IPS-20b (cell line): Measurements from ENCODE around the gene RGS9.
A peak's percentile ranks its signal among the peaks of the same experiment; 100 is the strongest.

Experiments used
- H3K27ac ChIP-seq: one replicate; pipeline ENCODE4 v1.5.1; 2013; ENCODE audit warnings: low read length
- H3K27me3 ChIP-seq: 2 replicates; pipeline ENCODE4 v1.6.1; 2013; ENCODE audit warnings: mild to moderate bottlenecking, low read length, inconsistent platforms; ENCODE audit not compliant: insufficient read depth
- H3K36me3 ChIP-seq: 2 replicates; pipeline ENCODE4 v1.6.1; 2013; ENCODE audit warnings: low read depth, mild to moderate bottlenecking, inconsistent platforms, low read length, moderate library complexity; ENCODE audit not compliant: insufficient read depth
- H3K4me1 ChIP-seq: 2 replicates; pipeline ENCODE4 v1.6.1; 2013; ENCODE audit warnings: mild to moderate bottlenecking, control low read depth, inconsistent platforms, low read length, moderate library complexity; ENCODE audit not compliant: insufficient read depth
- H3K4me3 ChIP-seq: 2 replicates; pipeline ENCODE4 v1.5.1; 2013; ENCODE audit warnings: mild to moderate bottlenecking, low read length, inconsistent platforms
- H3K9ac ChIP-seq: 2 replicates; pipeline ENCODE4 v1.6.1; 2013; ENCODE audit warnings: low read depth, mild to moderate bottlenecking, inconsistent platforms, low read length, moderate library complexity
- H3K9me3 ChIP-seq: 2 replicates; pipeline ENCODE4 v1.6.1; 2013; ENCODE audit warnings: mild to moderate bottlenecking, low read depth, low read length, inconsistent platforms; ENCODE audit not compliant: insufficient read depth

RGS9 gene

DNA sequence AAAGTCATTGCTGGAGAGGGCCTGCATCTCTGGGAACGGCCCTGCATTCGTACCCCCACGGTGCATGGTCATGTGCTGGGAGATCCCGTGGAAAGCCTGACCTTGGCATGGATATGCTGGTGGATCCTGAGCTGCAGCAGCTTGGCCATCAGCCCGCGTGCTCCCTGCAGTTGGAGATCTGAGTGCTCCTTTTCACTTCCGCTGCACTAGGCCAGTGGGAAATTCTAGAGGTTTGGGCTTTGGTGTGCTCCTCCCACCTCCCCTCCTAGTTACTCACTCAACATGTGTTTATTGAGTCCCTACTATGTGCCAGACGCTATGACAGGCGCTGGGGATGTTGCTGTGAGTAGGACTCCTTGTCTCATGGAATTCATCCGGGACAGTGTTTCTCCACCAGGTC is 91.1 kb downstream of the RGS9 start:
- Histone ChIP-seq H3K9ac (no peak overlapping the region), H3K27ac (no peak overlapping the region), H3K9me3 (no peaks in the 10 kb centered on the region), H3K27me3 (no peaks in the 10 kb centered on the region), H3K4me1 (peaks cover 3% of the 10 kb centered on the region; the same call in 1 of the 2 replicates), H3K4me3 (no peak overlapping the region), H3K36me3 (no peaks in the 10 kb centered on the region)

DNA sequence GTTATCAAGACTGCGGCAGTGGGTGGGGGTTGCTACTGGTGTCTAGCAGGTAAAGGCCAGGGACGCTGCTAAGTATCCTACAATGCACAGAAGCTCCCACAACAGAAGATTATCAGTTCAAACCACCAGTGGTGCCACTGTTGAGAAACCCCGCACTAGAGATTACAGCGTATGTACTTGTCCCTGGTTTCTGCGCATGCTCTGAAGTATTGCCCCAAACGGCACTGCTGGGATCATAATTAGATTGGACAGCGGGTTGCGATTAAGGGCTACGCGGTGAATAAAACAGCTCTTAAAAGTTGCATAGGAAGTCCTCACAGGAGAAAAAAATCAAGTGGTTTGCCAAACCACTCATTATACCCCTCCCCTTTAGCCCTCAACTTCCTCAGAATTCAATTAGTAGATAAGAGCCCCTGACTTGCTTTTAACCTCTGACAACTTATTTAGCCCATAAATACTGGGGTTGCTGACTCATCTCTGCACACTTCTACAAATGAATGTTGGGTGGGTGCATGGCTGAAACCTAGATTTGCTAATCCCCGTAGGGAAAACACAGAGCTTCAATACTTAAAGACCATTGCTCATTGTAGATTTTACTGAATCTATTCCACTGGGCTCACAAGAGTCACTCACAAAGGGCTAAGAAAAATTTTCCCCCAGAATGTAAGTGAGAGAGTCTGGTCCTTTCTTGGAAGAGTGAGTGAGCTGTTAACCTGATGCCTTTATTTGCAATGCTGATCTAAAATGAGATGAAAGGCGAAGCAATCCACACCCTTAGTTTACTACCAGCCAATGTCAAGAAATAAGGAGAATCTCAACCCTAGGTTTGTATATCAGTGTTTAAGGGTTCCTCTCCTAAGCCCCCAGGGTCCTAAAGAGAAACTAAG is 91.8 kb downstream of the RGS9 start:
- Histone ChIP-seq H3K9ac (no peak overlapping the region), H3K4me3 (no peak overlapping the region), H3K4me1 (peaks cover 3% of the 10 kb centered on the region; the same call in 1 of the 2 replicates)

DNA sequence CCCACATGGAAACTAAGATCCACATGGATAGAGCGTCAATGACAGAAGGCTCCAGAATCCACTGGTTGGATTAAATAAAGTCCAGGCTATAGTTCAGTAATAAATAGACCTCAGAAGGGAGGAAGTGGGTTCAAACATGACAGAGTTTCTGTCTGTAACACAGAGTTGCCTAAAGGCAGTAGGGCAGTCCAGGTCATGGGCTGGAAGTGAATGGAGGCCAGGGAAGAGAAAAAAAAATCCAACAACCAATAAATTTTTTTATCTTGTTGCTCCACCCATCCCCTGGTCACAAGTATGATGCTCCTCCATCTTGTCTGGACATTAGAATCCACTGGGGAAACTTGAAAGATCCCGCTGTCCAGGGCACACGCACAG is 92.4 kb downstream of the RGS9 start:
- Histone ChIP-seq H3K36me3 (no peaks in the 10 kb centered on the region), H3K9me3 (no peaks in the 10 kb centered on the region), H3K9ac (no peak overlapping the region), H3K4me1 (peaks cover 3% of the 10 kb centered on the region; the same call in 1 of the 2 replicates), H3K27ac (no peak overlapping the region), H3K4me3 (no peak overlapping the region), H3K27me3 (no peaks in the 10 kb centered on the region)

More for the DNA sequence above, 91.8 kb downstream of the RGS9 start:
- Histone ChIP-seq H3K36me3 (no peaks in the 10 kb centered on the region), H3K27me3 (no peaks in the 10 kb centered on the region), H3K9me3 (no peaks in the 10 kb centered on the region), H3K27ac (no peak overlapping the region)

DNA sequence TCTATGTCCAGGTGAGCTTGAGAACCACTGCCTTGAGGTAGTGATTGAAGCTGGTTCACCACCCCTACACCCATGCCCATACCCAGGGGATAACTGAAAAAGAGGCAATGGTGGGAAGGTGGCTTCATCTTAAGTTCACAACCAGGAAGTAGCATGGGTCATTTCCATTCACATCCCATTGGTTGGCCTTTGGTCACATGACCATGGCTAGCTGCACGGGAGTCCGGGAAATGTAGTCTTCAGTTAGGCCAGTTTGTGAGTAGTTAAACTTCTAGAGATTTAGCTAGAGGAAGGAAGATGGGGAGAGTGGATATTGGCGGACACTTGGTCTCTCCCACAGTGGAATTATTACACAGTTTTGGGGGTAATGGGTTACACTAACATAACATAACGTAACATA is 92.9 kb downstream of the RGS9 start:
- Histone ChIP-seq H3K27me3 (no peaks in the 10 kb centered on the region), H3K4me3 (no peak overlapping the region), H3K27ac (no peak overlapping the region), H3K36me3 (no peaks in the 10 kb centered on the region), H3K9ac (no peak overlapping the region), H3K4me1 (peaks cover 3% of the 10 kb centered on the region; the same call in 1 of the 2 replicates), H3K9me3 (no peaks in the 10 kb centered on the region)

DNA sequence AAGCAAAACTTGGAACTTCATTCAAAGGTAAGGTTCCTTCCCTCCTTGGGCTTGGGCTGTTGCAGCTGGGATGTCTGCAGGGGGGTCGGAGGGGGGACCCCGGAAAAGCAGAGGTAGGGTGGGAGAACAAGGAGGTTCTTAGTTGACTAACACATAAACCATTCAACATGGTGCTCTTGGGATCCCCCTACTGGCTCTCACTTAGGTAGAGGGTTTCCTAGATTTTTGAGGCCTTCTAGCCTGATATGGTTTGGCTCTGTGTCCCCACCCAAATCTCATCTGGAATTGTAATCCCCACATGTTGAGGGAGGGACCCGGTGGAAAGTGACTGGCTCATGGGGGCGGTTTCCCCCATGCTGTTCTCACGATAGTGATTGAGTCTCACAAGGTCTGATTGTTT is 93.9 kb downstream of the RGS9 start:
- Histone ChIP-seq H3K27me3 (no peaks in the 10 kb centered on the region), H3K4me3 (no peak overlapping the region), H3K9ac (no peak overlapping the region), H3K27ac (no peak overlapping the region), H3K9me3 (peaks cover 4% of the 10 kb centered on the region; the same call in 1 of the 2 replicates), H3K4me1 (peaks cover 3% of the 10 kb centered on the region; the same call in 1 of the 2 replicates), H3K36me3 (no peaks in the 10 kb centered on the region)

DNA sequence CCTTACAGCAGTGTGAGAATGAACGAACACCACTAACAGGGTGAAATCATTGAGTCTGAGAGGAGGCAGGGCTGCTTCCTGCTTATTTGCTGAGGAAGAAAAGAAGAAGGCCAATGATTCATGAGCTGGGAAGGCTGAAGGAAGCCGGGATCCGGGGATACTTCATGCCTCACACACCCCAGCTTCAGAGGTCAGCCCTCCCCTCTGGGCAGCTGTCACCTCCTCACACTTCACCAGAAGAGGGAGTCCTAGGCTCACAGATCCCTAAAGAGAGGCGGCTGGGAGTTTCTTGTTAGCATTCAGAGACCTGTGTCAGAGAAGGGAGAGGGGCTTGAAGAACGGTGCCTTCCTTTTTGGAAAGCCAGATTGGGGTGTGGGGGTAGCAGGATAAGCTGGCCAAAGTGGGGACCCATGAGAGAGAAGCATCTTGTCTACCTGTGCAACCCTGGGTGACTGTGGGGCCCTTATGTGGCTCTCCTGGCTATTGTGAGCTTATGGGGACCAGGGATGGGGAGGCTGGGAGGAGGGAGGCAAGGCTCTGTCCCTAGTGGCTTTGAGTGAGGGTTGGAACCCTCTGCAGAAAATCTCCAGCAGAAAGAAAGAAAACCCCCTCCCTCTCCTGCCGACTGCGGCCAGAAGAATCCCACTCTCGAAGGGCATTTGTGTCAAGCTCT is 94.6 kb downstream of the RGS9 start:
- peaks cover 3% of the 10 kb centered on the region; the same call in 1 of the 2 replicates for H3K4me1 ChIP-seq
- no peak overlapping the region for H3K4me3 ChIP-seq
- no peak overlapping the region for H3K27ac ChIP-seq
- no peaks in the 10 kb centered on the region for H3K27me3 ChIP-seq
- peaks cover 4% of the 10 kb centered on the region; the same call in 1 of the 2 replicates for H3K9me3 ChIP-seq
- H3K36me3 ChIP-seq, result no peaks in the 10 kb centered on the region
- H3K9ac ChIP-seq, result no peak overlapping the region

DNA sequence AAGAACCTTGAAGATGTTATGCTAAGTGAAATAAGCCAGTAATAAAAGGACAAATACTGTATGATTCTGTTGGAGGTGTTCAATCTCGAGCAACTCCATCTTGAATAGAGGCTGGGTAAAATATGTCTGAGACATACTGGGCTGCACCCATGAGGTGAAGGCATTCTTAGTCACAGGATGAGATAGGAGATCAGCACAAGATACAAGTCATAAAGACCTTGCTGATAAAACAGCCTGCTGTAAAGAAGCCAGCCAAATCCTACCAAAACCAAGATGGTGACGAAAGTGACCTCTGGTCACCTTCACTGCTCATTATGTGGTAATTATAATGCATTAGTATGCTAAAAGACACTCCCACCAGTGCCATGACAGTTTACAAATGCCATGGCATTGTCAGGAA is 98.1 kb downstream of the RGS9 start:
- no peak overlapping the region for H3K27ac ChIP-seq
- peaks cover 4% of the 10 kb centered on the region; the same call in 1 of the 2 replicates for H3K9me3 ChIP-seq
- no peak overlapping the region for H3K9ac ChIP-seq
- H3K27me3 ChIP-seq, result no peaks in the 10 kb centered on the region
- no peak overlapping the region for H3K4me3 ChIP-seq
- no peaks in the 10 kb centered on the region for H3K4me1 ChIP-seq
- no peaks in the 10 kb centered on the region for H3K36me3 ChIP-seq

DNA sequence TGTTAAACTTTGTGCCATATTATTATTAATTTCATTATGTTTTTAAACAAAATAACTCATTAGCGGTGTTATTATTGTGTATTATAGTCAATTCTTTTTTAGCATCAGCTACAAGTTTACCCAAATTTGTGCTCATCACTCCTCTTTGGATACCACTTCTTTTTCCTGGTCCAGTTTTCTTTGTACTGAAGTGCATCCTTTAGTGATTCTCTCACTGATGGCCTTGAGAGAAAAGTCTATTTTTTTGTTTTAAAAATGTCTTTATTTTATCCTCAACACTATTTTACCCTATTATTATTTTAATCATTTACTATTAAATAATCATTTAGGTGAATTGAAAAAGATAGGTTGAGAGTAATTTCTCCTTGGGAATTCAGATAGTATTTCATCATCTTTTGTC is 99.2 kb downstream of the RGS9 start:
- Histone ChIP-seq H3K9ac (no peak overlapping the region), H3K27ac (no peak overlapping the region), H3K4me1 (no peaks in the 10 kb centered on the region), H3K36me3 (no peaks in the 10 kb centered on the region), H3K27me3 (no peaks in the 10 kb centered on the region), H3K4me3 (no peak overlapping the region), H3K9me3 (peaks cover 4% of the 10 kb centered on the region; the same call in 1 of the 2 replicates)

DNA sequence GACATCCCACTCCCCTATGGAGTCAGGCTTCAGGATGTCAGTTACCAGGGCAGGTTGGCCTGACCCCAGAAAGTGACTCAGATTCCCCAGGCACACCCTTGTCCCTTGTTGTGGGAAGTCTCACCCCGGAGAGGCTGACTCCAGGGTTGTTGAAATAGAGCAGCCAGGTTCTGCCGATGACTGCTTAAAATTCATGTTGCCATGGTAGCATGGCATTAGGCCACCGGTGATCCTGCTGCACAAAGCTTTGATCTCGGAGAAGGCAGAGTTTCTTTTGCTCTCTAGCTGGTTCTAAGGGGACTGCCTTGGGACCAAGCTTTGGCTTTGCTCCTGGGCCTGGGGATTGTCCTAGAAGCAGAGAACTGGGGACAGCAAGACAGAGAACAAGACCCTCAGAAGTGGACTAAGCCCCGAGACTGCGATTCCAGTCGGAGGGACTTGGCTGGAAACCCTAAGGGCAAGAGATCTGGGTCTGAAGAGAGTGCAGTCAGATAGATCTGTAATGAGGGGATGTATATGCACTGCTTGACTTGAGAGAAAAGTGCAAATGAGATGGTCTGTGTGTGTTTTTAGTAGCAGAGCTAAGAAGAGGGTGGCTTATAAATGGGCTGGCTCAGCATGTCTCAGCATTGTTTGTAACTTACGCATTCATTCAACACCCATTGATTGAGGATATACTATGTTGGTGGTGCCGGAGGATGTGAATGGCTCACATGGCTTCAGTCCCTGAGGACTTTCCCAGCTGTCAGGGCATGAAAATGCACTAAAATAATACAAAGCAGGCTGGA is 106.9 kb downstream of the RGS9 start:
- Histone ChIP-seq H3K36me3 (no peaks in the 10 kb centered on the region), H3K9ac (no peak overlapping the region), H3K4me3 (peak overlapping the region; percentile 3; the same call in 1 of the 2 replicates), H3K9me3 (no peaks in the 10 kb centered on the region), H3K27me3 (no peaks in the 10 kb centered on the region), H3K4me1 (peaks cover 2% of the 10 kb centered on the region; the same call in 1 of the 2 replicates), H3K27ac (no peak overlapping the region)

DNA sequence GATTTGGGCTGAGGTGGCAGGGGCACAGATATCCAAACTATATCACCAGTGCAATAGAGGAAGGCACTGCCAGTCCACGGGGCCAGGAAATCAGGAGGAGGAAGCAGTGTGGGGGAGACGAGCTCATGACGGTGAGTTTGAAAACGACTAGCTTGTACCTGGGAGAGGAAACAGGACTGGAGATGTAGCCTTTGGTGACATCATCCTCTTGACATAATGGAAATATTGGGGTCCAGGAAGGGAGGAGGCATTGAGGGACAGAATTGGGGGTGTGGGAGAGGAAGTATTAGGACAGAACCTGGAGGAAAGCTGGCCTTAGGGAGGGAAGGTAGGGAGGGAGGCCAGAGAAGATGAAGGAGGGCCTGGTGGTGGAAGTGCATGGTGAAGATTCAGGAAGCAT is 109.1 kb downstream of the RGS9 start:
- Histone ChIP-seq H3K27ac (no peak overlapping the region), H3K9ac (no peak overlapping the region), H3K36me3 (no peaks in the 10 kb centered on the region), H3K4me3 (no peak overlapping the region), H3K9me3 (no peaks in the 10 kb centered on the region), H3K27me3 (no peaks in the 10 kb centered on the region), H3K4me1 (peaks cover 2% of the 10 kb centered on the region; the same call in 1 of the 2 replicates)

DNA sequence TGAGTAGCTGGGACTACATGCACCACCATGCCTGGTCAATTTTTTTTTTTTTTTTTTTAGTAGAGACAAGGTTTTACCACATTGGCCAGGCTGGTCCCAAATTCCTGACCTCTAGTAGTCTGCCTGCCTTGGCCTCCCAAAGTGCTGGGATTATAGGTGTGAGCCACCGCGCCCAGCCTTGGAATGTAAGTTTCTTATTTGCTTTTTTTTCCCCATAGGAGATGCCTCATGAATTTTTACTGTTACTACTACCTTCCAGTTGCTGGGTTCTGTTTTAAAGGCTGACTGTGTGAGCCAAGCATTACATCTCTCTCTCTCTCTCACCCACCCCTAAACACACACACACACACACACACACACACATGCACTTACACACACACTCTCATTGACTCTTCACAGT is 112.6 kb downstream of the RGS9 start:
- Histone ChIP-seq H3K9ac (no peak overlapping the region), H3K4me3 (no peak overlapping the region), H3K27me3 (no peaks in the 10 kb centered on the region), H3K9me3 (no peaks in the 10 kb centered on the region), H3K27ac (no peak overlapping the region), H3K4me1 (no peaks in the 10 kb centered on the region), H3K36me3 (no peaks in the 10 kb centered on the region)
